Skeletal muscle satellite cell (primary cell): ENCODE measurements around the gene LGI1. TPM values are rescaled to one million over a fixed set of nuclear protein-coding genes. Genes with fewer than 3 reads are reported as not detected.

Experiments
- H3K27me3 ChIP-seq: 2 replicates; pipeline ENCODE4 v1.7.0; 2013; ENCODE audit warnings: low read length; ENCODE audit not compliant: control insufficient read depth, insufficient read depth
- H3K36me3 ChIP-seq: 2 replicates; pipeline ENCODE4 v1.7.0; 2013; ENCODE audit warnings: mild to moderate bottlenecking, control low read depth, low read length; ENCODE audit not compliant: insufficient read depth
- H3K4me1 ChIP-seq: 2 replicates; pipeline ENCODE4 v1.7.0; 2013; ENCODE audit warnings: low read length; ENCODE audit not compliant: control insufficient read depth, insufficient read depth
- H3K4me2 ChIP-seq: 2 replicates; pipeline ENCODE4 v1.7.0; 2013; ENCODE audit warnings: mild to moderate bottlenecking, low read length
- H3K4me3 ChIP-seq: 2 replicates; pipeline ENCODE4 v1.7.0; 2013; ENCODE audit warnings: low read length
- H3K9ac ChIP-seq: 2 replicates; pipeline ENCODE4 v1.7.0; 2013; ENCODE audit warnings: mild to moderate bottlenecking, low read depth, low read length, moderate library complexity
- H3K9me3 ChIP-seq: replicated peaks from 2 replicates; pipeline ENCODE4 v1.7.0; 2013; ENCODE audit warnings: mild to moderate bottlenecking, control low read depth, low read length
- total RNA-seq: library from RNA; depleted of rRNA; stranded (reverse); fragments of >200 nt; gene quantifications from 2 replicates; pipeline ENCODE4 v1.2.3, GENCODE V29; 2012; rRNA removed

LGI1 gene
- not detected in 2 replicates for total RNA-seq

GRCh38 chr10:93757801-93758507, at the start of gene LGI1:
Gene LGI1 (plus strand): TSS chr10:93757936. CDS start chr10:93758145, 209 bp downstream.
- Histone ChIP-seq H3K4me2 (no peak within 1 kb of the TSS), H3K36me3 (no peaks in the 10 kb centered on the region), H3K9me3 (no peaks in the 10 kb centered on the region), H3K4me1 (no peaks in the 10 kb centered on the region), H3K27me3 (peaks cover 78% of the 10 kb centered on the region), H3K9ac (no peak within 1 kb of the TSS), H3K4me3 (no peak within 1 kb of the TSS)

- Histone ChIP-seq H3K4me3 (no peak overlapping the region), H3K4me1 (no peaks in the 10 kb centered on the region), H3K27me3 (peaks cover 3% of the 10 kb centered on the region), H3K9ac (no peak overlapping the region), H3K4me2 (no peak overlapping the region), H3K9me3 (no peaks in the 10 kb centered on the region), H3K36me3 (no peaks in the 10 kb centered on the region)
Observed at GRCh38 chr10:93710333-93710909, 47.3 kb upstream of the LGI1 start.

GRCh38 chr10:93711891-93712290, 45.8 kb upstream of the LGI1 start:
- H3K27me3 ChIP-seq: peaks cover 10% of the 10 kb centered on the region
- H3K9me3 ChIP-seq: no peaks in the 10 kb centered on the region
- H3K4me2 ChIP-seq: no peak overlapping the region
- H3K9ac ChIP-seq: no peak overlapping the region
- H3K4me1 ChIP-seq: no peaks in the 10 kb centered on the region
- H3K36me3 ChIP-seq: no peaks in the 10 kb centered on the region
- no peak overlapping the region for H3K4me3 ChIP-seq

- Histone ChIP-seq H3K27me3 (peaks cover 16% of the 10 kb centered on the region), H3K36me3 (no peaks in the 10 kb centered on the region), H3K9ac (no peak overlapping the region), H3K9me3 (no peaks in the 10 kb centered on the region), H3K4me1 (no peaks in the 10 kb centered on the region), H3K4me2 (no peak overlapping the region), H3K4me3 (no peak overlapping the region)
Observed at GRCh38 chr10:93712593-93712992, 45.1 kb upstream of the LGI1 start.

- H3K4me1 ChIP-seq: no peaks in the 10 kb centered on the region
- H3K36me3 ChIP-seq: no peaks in the 10 kb centered on the region
- H3K9ac ChIP-seq: no peak overlapping the region
- peaks cover 31% of the 10 kb centered on the region for H3K27me3 ChIP-seq
- no peak overlapping the region for H3K4me2 ChIP-seq
- H3K4me3 ChIP-seq: no peak overlapping the region
- no peaks in the 10 kb centered on the region for H3K9me3 ChIP-seq
Observed at GRCh38 chr10:93715345-93715744, 42.4 kb upstream of the LGI1 start.

GRCh38 chr10:93716766-93717165, 41.0 kb upstream of the LGI1 start:
- Histone ChIP-seq H3K4me2 (no peak overlapping the region), H3K27me3 (peaks cover 41% of the 10 kb centered on the region), H3K36me3 (no peaks in the 10 kb centered on the region), H3K9me3 (no peaks in the 10 kb centered on the region), H3K4me3 (no peak overlapping the region), H3K4me1 (no peaks in the 10 kb centered on the region), H3K9ac (no peak overlapping the region)

GRCh38 chr10:93718937-93719725, 38.6 kb upstream of the LGI1 start:
- H3K9ac ChIP-seq: no peak overlapping the region
- no peaks in the 10 kb centered on the region for H3K36me3 ChIP-seq
- H3K27me3 ChIP-seq: peaks cover 47% of the 10 kb centered on the region
- no peak overlapping the region for H3K4me3 ChIP-seq
- no peaks in the 10 kb centered on the region for H3K9me3 ChIP-seq
- no peak overlapping the region for H3K4me2 ChIP-seq
- no peaks in the 10 kb centered on the region for H3K4me1 ChIP-seq

GRCh38 chr10:93719901-93720300, 37.8 kb upstream of the LGI1 start:
- no peaks in the 10 kb centered on the region for H3K9me3 ChIP-seq
- no peak overlapping the region for H3K4me3 ChIP-seq

GRCh38 chr10:93722550-93722949, 35.2 kb upstream of the LGI1 start:
- no peaks in the 10 kb centered on the region for H3K9me3 ChIP-seq
- no peak overlapping the region for H3K4me3 ChIP-seq
- no peak overlapping the region for H3K9ac ChIP-seq

More at GRCh38 chr10:93719901-93720300, 37.8 kb upstream of the LGI1 start:
- no peaks in the 10 kb centered on the region for H3K4me1 ChIP-seq
- peaks cover 47% of the 10 kb centered on the region for H3K27me3 ChIP-seq
- no peaks in the 10 kb centered on the region for H3K36me3 ChIP-seq
- H3K4me2 ChIP-seq: no peak overlapping the region
- no peak overlapping the region for H3K9ac ChIP-seq

GRCh38 chr10:93723153-93723552, 34.6 kb upstream of the LGI1 start:
- Histone ChIP-seq H3K4me2 (no peak overlapping the region), H3K4me1 (no peaks in the 10 kb centered on the region), H3K36me3 (no peaks in the 10 kb centered on the region), H3K9me3 (no peaks in the 10 kb centered on the region), H3K27me3 (peaks cover 61% of the 10 kb centered on the region), H3K9ac (no peak overlapping the region), H3K4me3 (no peak overlapping the region)

More at GRCh38 chr10:93722550-93722949, 35.2 kb upstream of the LGI1 start:
- no peak overlapping the region for H3K4me2 ChIP-seq
- H3K36me3 ChIP-seq: no peaks in the 10 kb centered on the region
- H3K4me1 ChIP-seq: no peaks in the 10 kb centered on the region
- peaks cover 59% of the 10 kb centered on the region for H3K27me3 ChIP-seq

GRCh38 chr10:93726024-93726423, 31.7 kb upstream of the LGI1 start:
- H3K27me3 ChIP-seq: peaks cover 68% of the 10 kb centered on the region
- no peaks in the 10 kb centered on the region for H3K9me3 ChIP-seq
- H3K4me1 ChIP-seq: no peaks in the 10 kb centered on the region
- no peak overlapping the region for H3K4me3 ChIP-seq
- no peak overlapping the region for H3K4me2 ChIP-seq
- no peaks in the 10 kb centered on the region for H3K36me3 ChIP-seq
- no peak overlapping the region for H3K9ac ChIP-seq
